Measurements from ENCODE around the gene TMEM41A.

The TMEM41A gene

GRCh38 chr3:185498503-185499396 is at the start of gene TMEM41A:
TSS of gene TMEM41A (minus strand) at chr3:185499035. CDS start at chr3:185498961, 74 bp downstream.
- TF ChIP-seq CTCF (IDR thresholded peaks at IDR 0.05; ENCODE audit: control extremely low read depth, extremely low read depth, low read depth, missing control alignments): no peak
- POLR2A ChIA-PET: interaction anchor here (0.5 to 1.3 kb wide), 5 partner anchors 10 to 87 kb away, joined by 3 to 4 read pairs (median 4); partner anchors contain the start of gene SENP2
- CTCF ChIA-PET: interaction anchor here (0.9 to 2.3 kb wide), 5 partner anchors 12 to 77 kb away, joined by 3 to 12 read pairs (median 3); no protein-coding TSS in a partner anchor
- peak; percentile 98 for DNase-seq (ENCODE audit: extremely low spot score)

- TF ChIP-seq CTCF (IDR thresholded peaks at IDR 0.05; ENCODE audit: control extremely low read depth, extremely low read depth, low read depth, missing control alignments): no peak
- ChIA-PET CTCF (no interaction called here), POLR2A (interaction anchor here (0.7 kb wide), 1 partner anchor 14 kb away, joined by 3 read pairs; no protein-coding TSS in a partner anchor)
- DNase-seq (ENCODE audit: extremely low spot score): no peak
Measured at GRCh38 chr3:185540695-185541094, 41.9 kb upstream of the TMEM41A start.

GRCh38 chr3:185539934-185540333 is 41.1 kb upstream of the TMEM41A start:
- TF ChIP-seq CTCF (IDR thresholded peaks at IDR 0.05; ENCODE audit: control extremely low read depth, extremely low read depth, low read depth, missing control alignments): no peak
- no peak for DNase-seq (ENCODE audit: extremely low spot score)
- CTCF ChIA-PET: no interaction called here
- POLR2A ChIA-PET: interaction anchor here (0.7 kb wide), 1 partner anchor 15 kb away, joined by 3 read pairs; no protein-coding TSS in a partner anchor

GRCh38 chr3:185537369-185537970 is 38.6 kb upstream of the TMEM41A start:
- ChIA-PET CTCF (interaction anchor here (1.1 to 1.4 kb wide), 3 partner anchors 9 to 229 kb away, joined by 3 to 4 read pairs (median 4); no protein-coding TSS in a partner anchor), POLR2A (no interaction called here)
- DNase-seq (ENCODE audit: extremely low spot score): peak; percentile 84
- no peak for TF ChIP-seq CTCF (IDR thresholded peaks at IDR 0.05; ENCODE audit: control extremely low read depth, extremely low read depth, low read depth, missing control alignments)

DNA sequence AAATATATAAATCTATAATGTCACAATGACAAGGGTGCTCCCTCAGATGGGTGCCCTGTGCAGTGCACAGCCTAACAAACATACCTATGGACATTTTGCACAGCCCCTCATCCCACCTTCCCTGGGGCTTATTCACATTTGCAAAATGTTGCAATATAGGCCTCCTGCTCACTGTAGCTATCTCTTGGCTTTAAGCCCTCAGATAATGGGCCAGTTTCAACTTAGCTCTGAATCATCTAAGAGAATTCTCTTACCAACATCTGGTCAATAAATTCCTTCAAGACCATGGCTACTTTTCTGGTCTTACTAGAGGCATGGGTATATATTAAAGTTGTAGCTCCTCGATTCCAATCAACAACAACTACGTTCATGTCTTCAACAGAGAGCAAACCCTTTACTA is 35.7 kb upstream of the TMEM41A start:
- DNase-seq (ENCODE audit: extremely low spot score): no peak
- ChIA-PET CTCF (interaction anchor here (1.5 to 3.0 kb wide), 4 partner anchors 10 to 41 kb away, joined by 4 to 8 read pairs (median 6); no protein-coding TSS in a partner anchor), POLR2A (no interaction called here)
- no peak for TF ChIP-seq CTCF (IDR thresholded peaks at IDR 0.05; ENCODE audit: control extremely low read depth, extremely low read depth, low read depth, missing control alignments)

GRCh38 chr3:185532901-185533300 is 34.1 kb upstream of the TMEM41A start:
- ChIA-PET POLR2A (no interaction called here), CTCF (interaction anchor here (1.5 to 3.0 kb wide), 3 partner anchors 14 to 42 kb away, joined by 3 to 8 read pairs (median 8); no protein-coding TSS in a partner anchor)
- no peak for DNase-seq (ENCODE audit: extremely low spot score)
- no peak for TF ChIP-seq CTCF (IDR thresholded peaks at IDR 0.05; ENCODE audit: control extremely low read depth, extremely low read depth, low read depth, missing control alignments)

Measured in GM10248 (cell line).